ENCODE results near the gene SPON1.

SPON1 gene

DNA sequence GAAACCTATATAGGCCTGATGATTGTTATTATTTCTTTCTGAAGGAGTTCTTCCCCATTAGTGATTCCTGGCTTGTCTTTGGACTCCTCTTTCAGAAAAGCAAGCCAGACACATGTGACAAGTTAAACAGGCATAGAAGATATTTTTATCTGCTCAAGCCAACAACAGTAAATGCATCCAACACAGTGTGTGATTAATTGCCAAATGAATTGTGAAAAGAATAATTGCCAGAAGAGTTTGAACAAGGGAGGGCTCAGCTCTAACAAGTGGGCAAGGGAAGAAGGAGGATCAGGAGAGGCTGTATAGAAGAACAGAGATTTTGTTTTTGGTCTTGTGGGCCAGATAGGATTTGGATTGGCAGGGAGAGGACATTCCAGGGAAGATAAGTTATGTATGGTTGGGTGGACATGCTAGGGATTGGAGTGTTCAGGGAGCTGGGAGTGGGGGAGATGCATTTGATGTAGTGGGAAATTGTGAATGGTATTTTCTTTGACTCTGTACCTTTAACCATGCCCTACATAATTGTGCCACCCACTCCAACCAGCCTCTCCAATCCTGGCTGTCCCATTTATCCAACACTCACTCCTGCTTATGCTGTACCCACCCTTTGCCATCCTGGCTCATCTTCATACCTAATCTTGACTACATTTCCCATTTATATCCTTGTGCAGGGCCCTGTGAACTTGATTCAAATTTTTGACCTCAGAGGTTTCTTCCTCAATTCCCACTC lies 223.7 kb downstream of the SPON1 start:
- DNase-seq (ENCODE audit: low spot score), result no peak

DNA sequence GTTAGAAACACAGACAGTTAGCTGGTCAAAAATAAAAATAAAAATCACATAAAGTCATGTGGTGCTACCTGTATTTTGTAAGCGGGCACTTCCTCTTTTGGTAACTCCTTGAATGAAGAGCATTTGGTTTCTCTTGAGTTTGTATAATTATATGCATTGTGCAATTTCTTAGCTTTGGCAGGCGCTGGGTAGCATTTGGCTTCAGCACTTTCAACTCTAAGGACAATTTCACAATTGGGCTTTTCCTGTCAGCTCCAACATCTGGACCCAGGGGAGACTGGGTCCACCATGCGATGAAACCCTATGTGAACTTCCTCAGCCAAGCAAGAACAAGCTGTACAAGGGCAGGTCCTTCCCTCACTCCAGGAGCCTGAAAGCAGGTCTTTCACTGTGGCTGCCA lies 227.4 kb downstream of the SPON1 start:
- no peak for DNase-seq (ENCODE audit: low spot score)

DNA sequence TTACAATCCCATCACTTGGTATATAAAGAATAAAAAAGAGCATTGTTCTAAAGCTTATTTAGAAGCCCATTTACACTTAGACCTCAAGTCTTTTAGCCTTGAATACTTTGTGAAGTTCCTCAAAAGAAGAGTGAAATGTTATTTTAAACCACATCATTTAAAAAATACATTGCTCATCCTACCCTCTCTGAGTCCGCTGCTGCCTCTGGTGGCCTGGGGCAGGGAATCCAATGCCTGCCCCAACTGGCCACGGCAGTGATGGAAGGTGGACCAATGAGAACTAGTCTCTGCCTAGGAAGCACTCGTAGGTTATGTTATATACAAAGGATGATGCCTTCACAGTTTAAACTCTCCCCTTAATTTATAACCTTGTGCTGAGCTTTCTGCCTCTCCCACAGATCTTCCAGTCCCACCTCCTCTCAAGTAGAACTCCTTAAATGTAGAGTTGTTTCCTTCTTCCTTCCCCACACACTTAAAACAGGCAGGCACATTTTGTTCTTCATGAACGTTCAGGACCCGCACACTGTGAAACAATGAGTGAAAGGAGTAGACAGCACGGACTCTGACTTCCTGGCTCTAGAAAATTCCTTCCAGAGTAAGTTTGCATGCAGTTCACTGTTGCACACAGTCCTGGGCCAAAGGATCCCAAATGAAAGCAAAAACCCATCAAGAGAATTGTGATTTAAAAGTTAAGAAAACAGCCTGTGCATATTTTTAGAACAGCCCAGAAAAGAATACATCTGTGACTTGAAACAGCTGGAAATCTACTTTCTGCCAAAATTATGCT lies 228.7 kb downstream of the SPON1 start:
- no peak for DNase-seq (ENCODE audit: low spot score)

DNA sequence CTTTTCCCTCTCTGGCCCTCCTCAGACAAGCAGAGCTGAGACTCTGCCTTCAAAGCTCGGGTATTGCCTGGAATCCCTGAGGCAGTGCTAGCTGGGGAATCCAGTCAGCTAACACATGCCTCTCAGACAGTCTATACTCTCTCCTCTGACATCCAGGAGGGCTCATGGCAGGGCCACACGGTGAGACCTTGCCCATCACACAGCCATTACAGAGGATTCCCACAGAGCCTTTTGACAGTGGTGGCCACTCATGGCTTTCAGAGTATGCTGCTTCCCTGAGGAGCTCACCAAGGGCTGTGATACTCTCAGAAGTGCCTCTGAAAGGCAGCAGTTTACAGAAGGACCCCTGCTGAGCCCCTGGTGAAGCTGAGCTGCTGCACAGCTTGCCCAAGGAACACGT lies 231.1 kb downstream of the SPON1 start:
- no peak for DNase-seq (ENCODE audit: low spot score)

DNA sequence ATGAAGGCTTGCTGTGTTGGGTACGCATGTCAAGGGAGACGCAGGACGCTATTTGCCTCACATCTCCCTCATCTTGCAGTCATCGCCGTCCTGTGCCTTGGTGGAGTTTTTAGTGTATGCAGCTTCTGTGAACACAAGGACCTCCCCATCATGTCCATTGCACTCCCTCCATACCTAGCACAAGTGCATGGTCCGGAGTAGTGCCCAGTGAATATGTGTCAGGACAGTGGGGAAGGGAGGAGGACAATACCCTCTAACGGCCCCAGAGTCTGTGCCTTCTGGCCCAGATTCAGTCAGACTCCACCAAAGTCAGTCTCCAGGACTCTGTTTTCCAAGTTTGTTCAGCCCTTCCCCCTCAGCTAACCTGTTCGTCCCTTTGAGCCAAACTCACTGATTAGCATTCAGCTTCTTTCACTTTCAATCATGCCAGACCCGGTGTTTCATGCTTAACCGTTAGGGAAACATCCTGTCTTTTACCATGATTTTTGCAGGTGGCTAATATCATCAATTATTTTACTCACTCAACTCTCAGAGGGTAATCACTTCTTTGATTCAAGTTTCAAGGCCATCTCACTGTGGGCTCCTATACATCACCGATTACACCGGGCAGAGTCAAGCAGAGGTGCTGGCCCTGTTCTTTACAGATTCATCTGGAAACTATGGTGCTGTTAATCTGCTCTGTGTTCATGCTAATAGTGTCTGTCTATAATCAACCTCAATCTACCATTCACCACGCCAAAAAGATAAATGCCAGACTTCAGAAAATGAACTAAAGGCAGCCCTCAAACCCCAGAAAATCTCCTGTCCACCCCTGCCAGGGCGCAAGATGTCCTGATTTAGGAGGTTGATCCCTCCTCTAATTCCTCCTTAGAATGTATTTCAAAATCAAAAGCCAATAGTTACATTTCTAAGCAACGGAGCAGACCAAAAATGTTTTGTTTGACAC lies 240.0 kb downstream of the SPON1 start:
- no peak for DNase-seq (ENCODE audit: low spot score)

DNA sequence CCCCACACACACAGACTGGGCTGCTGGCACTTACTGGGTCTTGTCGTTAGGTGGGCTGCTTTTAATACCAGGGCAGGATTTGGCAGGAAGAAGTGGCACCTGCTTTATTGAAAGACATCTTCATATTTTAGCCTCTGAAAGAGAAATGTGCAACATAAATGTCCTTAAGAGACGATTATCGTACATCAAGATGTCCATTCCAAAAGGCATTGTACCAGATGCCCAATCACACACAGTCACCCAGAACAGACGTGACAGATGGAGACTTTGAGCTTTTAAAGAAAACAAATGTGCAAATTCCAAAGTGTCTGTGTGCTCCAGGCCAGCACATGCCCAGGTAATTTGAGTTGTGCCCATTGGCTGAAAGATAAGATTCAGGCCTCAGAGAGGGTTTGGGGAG lies 240.8 kb downstream of the SPON1 start:
- no peak for DNase-seq (ENCODE audit: low spot score)

DNA sequence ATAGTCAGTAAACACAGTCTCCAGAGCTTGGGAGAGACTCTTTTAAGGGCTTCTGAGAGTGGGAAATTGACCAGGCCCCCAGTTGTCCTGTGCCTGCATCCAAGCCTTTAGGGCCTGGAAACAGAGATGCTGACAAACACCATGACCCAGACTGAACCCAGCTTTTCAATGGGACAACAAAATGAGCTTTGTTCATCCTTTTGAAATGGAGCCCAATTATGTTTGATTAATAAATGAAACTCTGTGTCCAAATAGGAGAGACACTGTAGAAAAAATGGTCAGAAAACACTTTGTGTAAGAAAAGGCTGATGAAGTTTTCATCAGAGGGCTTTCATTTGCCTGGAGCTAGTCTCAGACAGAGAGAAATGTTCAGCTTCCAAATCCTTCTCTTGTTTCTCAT lies 250.5 kb downstream of the SPON1 start:
- DNase-seq (ENCODE audit: low spot score), result no peak

DNA sequence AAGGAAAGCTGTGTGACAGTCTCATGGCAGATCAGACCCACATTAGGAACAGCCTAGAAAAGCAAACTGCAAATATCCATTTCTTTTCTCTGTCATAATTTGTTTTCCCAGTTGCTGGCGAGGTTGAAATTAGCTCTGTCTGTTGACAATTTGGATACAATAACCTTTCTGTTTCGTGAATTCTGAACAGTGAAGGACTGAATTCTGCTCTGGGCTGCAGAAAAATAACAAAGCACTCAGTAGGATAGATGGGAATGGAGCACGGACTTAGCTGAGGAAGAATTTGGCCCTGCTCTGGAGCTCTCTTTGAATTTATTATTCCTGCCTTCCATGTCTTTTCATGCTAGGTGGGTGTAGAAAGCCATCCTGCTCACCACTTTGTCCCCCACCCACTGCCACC lies 256.2 kb downstream of the SPON1 start:
- DNase-seq (ENCODE audit: low spot score), result no peak

DNA sequence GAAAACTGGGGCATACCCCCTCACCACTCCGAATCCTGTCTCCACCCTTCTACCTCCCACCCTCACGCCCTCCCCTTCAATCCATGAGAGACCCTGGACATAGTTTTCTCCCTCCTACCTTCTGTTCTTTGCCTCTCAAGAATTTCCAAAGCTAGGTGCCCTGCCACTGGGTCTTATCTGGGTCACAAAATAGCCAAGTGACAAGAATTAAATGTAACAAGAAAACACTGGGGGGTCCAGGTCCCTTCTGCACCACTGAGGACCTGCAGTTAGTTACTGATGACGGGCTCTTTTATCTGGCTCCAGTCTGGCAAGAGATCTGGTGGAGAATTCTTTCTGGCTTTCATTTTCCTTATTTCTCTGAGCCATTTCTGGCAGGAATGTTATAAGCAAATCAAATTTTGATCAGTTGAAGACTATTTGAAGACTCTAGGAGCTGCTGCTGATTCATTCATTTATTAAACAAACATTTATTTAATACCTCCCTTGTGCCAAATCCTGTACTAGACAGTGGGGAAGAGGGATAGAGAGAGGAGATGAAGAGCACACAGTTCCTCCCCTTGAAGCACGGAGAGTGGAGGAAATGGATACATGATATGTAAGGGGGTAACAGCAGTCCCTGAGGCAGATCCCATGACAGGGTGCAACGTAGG lies 261.2 kb downstream of the SPON1 start:
- no peak for DNase-seq (ENCODE audit: low spot score)

DNA sequence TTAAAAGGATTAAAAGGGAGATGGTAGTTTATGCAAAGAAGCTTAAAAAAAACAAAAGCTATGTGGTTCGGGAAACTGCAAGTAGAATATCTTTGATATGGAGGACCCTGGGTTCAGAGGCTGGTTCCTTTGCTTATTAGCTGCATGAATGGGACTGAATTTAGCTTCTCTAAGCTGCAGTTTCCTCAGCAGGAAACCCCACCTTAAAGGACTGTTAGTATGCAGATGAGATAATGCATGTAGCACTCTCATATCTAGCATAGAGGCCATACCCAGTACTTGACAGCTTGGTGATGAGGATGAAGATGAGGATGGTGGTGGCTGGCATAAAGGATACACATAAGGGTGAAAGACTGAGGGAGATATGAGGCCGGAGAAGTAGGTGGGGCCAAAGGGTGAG lies 261.9 kb downstream of the SPON1 start:
- DNase-seq (ENCODE audit: low spot score), result no peak

DNA sequence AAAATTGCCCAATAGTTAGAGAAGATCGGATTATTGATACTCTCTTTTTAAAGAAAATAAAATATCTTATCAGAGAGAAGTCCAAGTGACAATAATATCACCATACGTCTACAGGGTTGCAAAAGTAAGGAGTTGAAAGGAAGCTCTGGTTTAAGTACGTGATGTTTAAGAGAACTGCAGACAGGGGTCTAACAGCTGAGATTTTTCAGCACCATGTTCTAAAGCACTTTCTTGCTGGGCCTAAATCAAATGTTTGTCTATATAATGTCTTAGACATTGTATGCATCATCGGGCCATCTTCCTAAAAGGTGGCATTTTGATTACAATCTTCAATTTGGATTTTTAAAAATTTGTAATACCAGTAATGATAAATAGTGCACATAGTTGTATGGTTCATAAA lies 263.1 kb downstream of the SPON1 start:
- no peak for DNase-seq (ENCODE audit: low spot score)

DNA sequence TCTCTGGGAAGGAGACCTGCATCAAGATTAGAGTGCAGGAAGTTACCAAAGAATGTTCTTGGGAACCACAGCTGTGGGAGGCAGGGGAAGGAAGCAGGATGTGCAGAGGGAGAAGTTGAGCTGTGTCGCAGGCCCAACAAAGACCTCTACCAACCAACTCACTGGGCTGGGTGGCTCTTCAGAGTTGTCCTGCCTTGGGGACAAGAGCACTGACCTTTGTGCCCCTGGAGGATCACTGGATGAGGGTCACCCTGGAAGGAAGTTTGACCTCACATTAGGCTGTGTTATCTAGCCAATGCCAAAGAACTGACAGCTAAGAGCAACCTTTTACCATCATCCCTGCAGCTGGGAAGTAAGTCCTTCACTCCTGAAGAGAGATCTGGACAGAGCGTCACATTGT lies 265.8 kb downstream of the SPON1 start:
- no peak for DNase-seq (ENCODE audit: low spot score)

DNA sequence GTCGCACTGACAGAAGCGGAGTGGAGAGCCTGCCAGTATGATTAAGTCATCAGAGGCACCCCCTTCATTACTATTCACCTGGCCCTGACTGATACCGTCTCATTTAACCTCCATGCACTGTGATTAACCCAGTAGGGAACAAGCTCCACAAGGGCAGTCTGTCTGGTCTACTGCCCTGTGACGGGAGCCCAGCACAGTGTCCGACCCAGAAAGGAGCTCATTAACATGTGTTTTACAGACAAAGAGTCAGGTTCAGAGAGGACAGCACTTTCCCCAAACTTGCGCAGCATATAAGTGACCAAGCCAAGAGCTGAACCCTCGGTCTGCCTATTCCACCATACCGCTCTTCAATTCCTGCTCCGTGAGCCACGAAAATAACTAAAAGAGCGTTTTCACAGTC lies 266.9 kb downstream of the SPON1 start:
- no peak for DNase-seq (ENCODE audit: low spot score)

DNA sequence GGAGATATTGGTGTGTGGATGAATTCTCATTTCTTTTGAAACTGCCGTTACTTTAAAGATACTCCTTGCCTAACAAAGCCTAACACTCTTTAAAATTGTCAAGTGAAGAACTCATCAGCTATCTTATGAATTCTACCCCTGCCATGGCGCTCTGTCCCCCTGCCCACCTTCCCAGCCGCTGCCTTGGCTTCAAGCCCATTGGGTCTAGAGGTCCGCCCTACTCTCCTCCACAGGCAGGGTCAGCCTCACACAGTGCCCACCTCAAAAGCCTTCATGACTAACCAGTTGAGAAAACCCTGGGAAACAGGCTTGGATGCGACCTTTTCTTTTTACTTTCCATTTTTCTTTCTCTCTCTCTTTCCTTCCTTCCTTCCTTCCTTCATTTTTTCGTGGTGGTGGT lies 267.9 kb downstream of the SPON1 start:
- no peak for DNase-seq (ENCODE audit: low spot score)

DNA sequence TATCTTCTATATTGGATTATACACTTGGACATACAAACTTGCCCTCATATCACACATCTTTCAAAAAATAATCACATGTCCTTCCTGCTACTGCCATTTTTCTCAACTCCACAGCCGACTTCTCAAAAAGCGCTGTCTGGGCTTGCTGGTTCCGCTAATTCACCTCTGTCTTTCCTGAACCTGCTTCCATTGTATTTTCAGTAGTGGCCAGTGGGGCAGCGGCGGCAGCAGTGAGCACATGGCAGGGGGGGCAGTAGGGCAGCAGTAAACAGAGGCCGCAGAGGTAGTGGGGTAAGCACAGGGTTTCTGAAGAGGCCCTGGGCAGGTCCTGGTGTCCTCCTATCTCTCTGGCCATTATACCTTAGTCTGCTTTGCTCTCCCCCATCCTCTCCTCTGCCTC lies 270.1 kb downstream of the SPON1 start:
- no peak for DNase-seq (ENCODE audit: low spot score)

DNA sequence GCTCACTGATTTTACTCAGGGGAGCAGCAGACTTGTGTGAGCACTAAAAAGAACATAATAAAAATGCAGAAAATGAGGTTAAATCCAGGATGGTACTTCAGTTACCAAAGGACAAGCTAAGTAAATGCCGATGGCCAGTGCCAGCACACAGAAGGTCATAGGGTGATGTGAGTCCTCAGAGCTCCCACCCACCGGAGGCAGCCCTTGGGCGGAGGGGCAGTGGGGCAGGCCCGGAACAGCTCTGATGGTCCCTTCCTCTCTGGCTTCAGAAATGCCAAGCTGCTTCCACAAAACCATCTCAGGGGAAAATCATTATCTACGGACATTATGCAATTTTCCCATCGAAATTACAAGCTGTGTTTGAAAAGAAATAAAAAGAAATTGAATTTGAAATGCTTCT lies 271.9 kb downstream of the SPON1 start:
- DNase-seq (ENCODE audit: low spot score), result no peak

DNA sequence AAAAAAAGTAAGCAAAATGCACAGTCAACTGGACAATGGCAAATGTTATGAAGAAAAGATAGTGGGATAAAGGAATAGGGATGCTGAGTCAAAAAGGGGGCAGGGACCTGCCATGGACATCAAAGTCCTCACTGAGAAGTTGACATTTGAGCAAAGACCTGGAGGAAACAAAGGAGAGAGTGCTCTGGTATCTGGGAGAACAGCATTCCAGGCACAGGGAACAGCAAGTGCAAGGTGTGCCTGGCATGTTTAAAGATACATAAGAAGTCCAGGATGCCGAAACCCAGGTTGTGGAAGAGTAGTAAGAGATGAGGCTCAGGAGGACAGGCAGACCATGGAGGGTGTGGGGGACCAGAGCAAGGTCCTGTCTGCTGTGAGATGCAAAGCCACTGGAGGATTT lies 273.2 kb downstream of the SPON1 start:
- no peak for DNase-seq (ENCODE audit: low spot score)

DNA sequence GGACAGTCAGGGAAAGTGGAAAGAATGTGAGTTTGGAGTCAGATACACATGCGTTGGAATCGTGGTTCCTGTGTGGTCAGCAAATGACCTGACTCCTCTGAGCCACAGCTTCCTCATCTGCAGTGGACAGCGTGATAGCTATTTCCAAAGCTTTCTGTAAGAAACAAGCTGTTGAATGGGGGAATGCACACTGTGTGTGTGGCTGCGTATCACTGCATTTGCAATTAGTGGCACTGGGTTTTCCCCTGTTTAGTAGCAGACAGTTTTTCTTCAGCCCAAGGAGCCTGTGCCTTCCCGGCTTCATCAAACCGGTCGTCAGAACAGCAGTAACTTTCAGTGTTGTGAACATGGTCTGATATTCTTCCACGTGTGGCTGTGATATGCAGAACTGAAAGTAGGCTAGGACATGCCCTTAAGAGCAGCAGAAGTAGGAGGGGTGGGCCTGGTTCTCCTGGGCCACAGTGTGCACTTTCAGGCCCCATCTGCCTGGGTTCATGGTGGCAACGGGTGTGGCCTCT lies 275.0 kb downstream of the SPON1 start:
- no peak for DNase-seq (ENCODE audit: low spot score)

DNA sequence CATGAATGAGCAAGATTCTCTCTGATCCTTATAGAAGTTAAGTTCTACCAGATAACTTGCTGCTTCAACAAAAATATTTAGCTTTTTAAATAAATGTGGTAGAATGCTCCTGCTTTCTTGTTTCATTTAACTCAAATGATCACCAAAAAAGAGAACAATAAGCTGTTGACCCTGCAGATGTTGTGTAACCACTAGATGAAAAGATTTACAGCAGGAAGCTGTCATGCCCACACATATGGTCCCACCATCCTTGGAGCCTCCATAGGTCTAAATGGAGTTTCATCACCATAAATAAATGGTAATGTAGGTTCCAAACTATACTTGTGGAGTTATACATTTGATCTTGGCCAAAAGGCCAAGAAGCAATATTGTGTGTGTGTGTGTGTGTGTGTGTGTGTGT lies 277.7 kb downstream of the SPON1 start:
- no peak for DNase-seq (ENCODE audit: low spot score)

DNA sequence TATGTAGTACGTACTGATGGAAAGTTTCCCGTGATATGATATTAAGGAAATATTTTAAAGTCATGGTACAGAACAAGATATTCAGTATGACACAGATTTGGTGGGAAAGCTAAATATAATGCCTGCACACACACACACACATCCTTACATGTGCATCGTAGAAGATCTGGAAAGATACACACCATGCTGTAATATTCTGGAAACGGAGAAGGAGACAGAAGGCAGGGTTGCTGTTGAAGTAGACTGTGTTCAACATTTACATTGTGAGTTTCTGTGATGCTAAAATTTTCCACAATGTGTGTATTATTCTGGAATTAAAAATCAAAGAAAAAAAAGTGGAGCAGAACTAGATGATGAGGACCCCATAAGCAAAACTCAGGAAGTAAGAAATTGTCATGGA lies 278.4 kb downstream of the SPON1 start:
- DNase-seq (ENCODE audit: low spot score), result no peak

DNA sequence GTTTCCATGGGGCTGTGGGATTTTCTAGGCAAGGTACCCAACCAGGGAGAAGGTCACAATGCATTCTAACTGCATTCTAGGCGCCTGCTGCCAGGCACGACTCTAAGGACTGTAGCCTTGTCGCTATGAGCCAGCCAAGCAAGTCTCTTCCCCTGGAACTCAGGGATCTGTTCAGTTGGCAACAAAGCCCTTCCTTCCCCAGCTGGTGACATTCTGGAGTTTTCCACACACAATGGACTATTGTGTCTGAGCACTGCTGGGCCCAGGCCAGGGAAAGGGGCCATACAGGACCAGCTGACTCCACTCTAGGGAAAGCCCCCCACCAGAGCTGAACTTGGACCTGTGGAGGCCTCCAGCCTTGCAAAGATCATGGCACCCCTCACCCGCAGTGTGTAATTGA lies 279.7 kb downstream of the SPON1 start:
- no peak for DNase-seq (ENCODE audit: low spot score)

DNA sequence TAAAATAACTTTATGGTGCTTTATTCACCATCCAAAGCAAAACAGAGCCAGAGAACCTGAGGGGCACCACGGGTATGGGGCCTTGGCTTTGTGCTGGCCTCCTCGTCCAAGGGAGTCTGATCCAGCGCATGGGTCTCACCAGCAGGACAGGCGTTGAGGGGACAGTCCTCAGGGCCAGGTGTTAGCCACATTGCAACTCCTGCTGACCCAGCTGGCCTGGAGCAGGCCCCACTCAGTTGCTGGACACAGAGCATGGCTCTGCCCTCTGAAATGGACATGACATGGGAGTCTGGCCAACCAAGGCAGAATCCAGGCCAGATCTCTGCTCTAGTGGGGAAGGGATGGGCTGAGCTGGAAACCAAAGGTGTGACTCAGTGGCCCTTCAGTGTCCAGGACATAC lies 280.2 kb downstream of the SPON1 start:
- DNase-seq (ENCODE audit: low spot score), result no peak

Measured in CD4-positive, alpha-beta T cell treated with Interleukin-6 at 100 ng/mL for 8 hours (primary cell).